Measurements from ENCODE around the gene SMARCA2.

Gene SMARCA2

DNA sequence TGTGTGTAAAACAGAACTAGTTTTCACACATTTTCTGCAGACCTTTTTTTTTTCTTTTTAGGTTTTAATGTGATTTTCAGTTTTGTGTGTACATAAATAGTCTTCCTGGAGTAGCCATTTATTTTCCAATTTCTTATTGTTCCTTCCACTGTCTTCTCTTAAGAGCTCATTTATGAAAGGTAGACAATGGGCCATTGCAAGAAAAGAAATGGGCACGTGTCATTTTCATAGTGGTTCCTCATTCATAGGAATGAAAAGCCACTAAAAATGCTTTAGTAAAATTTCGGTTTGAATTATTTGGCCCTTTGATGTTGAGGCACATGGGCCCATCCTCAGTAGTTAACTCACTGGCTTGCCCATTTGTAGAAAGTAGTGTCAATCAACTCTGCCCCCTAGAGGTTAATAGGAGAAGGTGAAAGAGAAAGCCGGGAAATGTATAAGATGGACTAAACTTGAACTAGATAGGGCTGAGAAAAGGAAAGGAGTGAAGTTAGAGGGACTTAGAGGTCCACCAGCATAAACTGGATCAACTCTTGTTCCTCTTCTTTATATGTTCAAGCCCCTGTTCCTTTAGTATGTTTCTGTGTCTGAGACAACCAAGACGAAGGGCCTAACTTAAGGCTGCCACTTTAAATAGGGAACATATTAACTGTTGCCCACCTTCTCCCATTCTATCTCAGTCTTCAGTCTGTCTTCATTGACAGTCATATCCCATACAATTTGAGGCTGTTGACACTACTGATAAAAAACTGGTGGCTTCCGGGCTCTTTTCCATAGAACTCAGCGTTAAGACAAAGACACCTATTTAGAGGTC, 72.6 kb downstream of the SMARCA2 start:
- DNase-seq (ENCODE audit: low read depth in 2 of 2) = no peak

DNA sequence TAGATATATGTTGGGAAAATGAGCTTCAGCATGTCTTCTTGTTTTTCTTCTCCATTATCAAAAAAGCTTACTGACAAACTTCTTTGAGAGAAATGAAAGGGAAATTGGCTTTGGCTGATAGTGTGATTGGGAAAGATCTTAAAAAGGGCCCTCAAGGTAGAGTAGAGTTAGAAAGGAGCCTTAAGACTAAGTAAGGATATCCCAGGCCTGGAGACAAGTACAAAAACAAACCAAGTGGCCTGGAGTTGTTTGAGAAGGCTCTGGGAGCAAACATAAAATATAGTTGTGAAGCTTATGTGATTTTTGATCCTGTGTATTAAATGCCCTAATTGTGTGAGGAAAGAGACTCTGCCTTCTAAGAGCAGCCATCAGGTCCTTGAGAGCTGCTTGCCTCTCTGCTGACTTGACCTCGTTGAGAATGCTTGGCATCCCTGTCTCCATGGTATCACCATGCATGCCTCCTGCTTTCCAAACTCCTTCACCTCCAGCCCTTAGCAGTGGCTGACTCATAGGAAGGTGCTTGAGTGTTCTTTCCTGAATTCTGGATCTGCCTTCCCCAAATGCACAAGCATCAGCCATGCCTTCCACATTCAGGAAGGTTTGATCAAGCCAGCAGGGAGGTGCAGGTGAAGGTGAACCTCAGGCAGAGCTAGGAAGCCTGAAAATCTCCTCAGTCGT, 78.9 kb downstream of the SMARCA2 start:
- no peak for DNase-seq (ENCODE audit: low read depth in 2 of 2)

DNA sequence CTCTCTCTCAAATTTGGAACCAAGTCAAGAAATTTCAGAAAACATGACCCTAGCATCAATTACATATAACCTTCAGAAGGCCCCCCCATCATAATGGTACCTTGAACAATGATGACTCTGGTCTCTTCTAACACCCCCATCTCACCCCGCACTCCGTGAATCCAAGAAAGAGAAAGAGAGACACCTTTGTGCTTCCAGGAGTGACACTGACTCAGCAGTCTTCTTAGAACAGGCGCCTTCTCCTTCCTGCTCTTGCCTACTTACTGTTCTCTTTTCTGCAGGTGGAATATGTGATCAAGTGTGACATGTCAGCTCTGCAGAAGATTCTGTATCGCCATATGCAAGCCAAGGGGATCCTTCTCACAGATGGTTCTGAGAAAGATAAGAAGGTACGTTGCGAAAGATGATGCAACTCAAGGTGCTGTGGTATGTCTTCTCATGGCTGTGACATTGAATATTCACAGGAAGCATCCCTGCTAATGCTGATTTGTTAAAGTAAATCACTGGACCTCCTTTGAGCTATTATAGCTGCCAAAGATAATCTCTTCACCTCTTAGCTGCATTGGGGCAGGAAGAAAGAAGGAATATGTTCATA, 81.3 kb downstream of the SMARCA2 start:
- DNase-seq (ENCODE audit: low read depth in 2 of 2) = no peak

DNA sequence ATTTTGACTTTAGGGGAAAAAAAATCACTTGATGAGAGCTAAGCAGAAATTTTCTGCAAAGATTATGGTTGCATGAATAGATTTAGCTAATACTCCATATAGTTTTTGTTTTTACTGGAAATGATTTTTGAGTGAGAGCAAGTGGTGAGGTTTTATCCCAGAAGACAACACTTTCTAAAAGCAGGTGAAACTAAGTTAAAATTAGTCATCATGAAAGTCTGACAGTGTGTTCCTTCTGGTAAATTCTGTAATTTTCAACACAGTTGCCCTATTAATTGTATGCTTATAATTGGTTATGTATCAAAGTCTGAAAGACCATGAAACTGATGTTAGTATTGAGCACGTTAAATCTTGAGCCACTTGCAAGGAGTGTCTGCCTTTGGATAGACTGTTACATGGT, 91.5 kb downstream of the SMARCA2 start:
- no peak for DNase-seq (ENCODE audit: low read depth in 2 of 2)

- DNase-seq (ENCODE audit: low read depth in 2 of 2) = no peak
Observed at GRCh38 chr9:2107906-2108451, 92.8 kb downstream of the SMARCA2 start.

GRCh38 chr9:2109069-2109650, 94.0 kb downstream of the SMARCA2 start:
- DNase-seq (ENCODE audit: low read depth in 2 of 2) = no peak

DNA sequence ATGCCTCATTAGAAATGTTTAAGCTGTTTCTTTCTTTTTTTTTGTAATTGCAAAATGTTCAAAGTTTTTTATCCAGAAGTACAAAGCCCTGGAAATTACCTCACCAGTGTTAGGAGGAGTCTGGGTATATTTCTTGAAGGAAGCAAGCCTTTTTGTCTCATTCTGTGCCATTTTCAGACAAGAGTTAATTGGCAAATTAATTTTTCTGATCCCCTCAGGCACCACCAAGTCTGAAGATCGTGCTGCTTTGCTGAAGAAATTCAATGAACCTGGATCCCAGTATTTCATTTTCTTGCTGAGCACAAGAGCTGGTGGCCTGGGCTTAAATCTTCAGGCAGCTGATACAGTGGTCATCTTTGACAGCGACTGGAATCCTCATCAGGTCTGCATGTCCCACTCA, 94.9 kb downstream of the SMARCA2 start:
- DNase-seq (ENCODE audit: low read depth in 2 of 2) = no peak

GRCh38 chr9:2116073-2116472, 100.9 kb downstream of the SMARCA2 start:
- no peak for DNase-seq (ENCODE audit: low read depth in 2 of 2)

GRCh38 chr9:2117527-2117926, 102.4 kb downstream of the SMARCA2 start:
- DNase-seq (ENCODE audit: low read depth in 2 of 2) = no peak

GRCh38 chr9:2119566-2119965, 104.4 kb downstream of the SMARCA2 start:
- no peak for DNase-seq (ENCODE audit: low read depth in 2 of 2)

- DNase-seq (ENCODE audit: low read depth in 2 of 2) = no peak
Observed at GRCh38 chr9:2120926-2121689, 106.0 kb downstream of the SMARCA2 start.

DNA sequence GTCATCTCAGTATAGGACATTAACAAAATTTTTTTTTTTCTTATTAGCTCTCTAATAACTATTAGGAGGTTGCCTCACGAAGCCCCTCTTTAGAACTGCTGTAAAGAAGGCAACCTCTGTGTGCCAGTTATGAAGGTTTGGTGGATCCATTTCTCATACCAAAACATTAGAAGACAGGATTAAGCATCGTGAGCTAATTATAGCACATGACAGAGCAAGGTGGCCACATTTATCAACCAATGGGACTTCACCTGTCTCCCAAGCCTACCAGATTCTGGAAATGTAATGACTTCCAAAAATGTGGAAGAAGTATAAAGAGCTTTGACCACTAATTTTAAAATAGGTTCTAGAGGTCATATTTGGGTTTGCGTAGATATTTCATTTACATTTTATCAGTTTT, 107.2 kb downstream of the SMARCA2 start:
- no peak for DNase-seq (ENCODE audit: low read depth in 2 of 2)

GRCh38 chr9:2125906-2126305, 110.8 kb downstream of the SMARCA2 start:
- DNase-seq (ENCODE audit: low read depth in 2 of 2) = no peak

DNA sequence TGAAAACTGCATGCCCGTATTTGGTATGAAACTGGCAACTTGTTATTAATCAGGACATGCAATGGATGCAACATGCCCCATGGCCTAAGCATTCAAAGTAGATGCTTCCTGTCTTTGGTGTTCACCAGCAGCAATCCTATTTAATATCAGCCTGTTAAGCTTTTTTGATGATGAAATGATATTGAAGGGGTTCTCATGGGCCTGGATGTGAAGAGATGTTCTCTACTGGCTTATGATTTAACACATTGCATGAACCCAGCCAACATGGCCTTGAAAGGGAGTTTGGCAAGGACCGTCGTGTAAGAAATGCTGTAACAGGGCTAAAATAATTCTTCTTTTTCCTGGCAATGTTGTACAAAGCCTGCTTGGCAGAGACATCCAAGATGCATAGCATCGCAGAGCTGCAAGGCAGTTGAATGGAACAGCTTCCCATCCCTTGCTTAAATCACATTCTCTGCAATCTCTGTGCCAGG, 111.2 kb downstream of the SMARCA2 start:
- DNase-seq (ENCODE audit: low read depth in 2 of 2) = no peak

GRCh38 chr9:2127486-2127885, 112.3 kb downstream of the SMARCA2 start:
- no peak for DNase-seq (ENCODE audit: low read depth in 2 of 2)

- no peak for DNase-seq (ENCODE audit: low read depth in 2 of 2)
Observed at GRCh38 chr9:2128141-2128540, 113.0 kb downstream of the SMARCA2 start.

GRCh38 chr9:2128618-2129017, 113.5 kb downstream of the SMARCA2 start:
- no peak for DNase-seq (ENCODE audit: low read depth in 2 of 2)

DNA sequence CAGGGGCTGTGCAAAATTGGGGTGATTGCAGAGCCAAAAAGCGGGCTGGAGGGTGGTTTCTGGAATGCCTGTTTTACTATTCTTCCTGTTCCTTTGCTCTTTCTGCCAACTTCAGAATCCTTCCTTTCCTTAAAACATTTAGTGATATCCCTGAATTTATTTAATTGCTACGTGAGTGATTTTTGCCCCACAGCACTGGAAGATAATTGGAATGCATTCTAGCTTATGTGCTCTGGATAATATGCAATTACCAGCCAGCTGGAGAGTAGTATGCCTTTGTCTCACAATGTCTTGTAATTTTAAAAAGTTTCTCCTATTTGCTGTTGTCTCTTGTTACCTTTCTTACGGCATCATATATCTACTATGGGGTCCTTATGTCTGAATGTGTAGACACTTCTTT, 115.8 kb downstream of the SMARCA2 start:
- no peak for DNase-seq (ENCODE audit: low read depth in 2 of 2)

DNA sequence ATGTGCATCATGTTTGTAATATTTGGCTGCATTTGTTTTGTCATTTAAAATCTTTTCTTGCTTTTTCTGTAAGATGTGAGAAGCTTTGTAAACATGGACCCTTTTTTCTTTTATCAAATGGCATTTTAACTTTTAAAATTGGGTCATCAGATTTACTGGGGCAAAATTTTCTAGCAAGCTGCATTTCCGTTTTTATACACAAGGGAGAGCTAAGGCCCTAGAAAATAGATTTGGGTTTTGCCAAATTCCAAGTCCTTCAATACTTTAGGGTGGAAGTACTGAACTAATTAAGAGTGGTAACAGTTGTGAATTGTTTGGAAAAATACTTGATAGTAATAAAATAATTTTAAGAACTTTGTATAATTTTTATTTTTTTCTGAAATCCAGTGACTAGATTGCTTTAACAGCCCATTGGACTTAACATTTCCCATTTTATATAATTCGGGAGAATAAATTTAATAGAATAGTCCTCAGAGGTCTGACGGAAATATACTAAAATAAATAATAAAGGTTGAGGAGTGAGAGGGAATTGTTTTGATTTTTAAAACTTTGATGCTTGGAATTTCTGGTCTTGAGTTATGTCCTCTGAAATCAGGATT, 117.4 kb downstream of the SMARCA2 start:
- DNase-seq (ENCODE audit: low read depth in 2 of 2) = no peak

- no peak for DNase-seq (ENCODE audit: low read depth in 2 of 2)
Observed at GRCh38 chr9:2134391-2134790, 119.2 kb downstream of the SMARCA2 start.

DNA sequence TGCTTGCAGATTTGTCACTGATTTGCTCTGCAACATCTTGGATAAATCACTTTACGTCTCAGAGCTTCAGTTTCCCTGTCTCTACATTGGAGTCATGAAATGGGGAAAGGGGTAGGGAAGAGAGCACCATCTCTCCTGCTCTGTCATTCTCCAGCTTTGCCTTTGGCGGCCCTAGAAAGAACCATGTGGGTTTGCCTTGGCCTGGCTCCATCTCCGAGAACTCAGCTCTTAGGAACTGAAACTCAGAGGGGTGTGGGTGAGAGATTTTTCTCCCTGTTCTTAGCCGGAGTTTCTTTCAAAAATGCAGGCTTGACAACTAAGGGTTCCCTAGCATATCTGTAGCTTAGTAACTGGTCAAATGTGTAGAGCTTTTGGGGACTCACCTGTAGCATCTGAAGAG, 123.5 kb downstream of the SMARCA2 start:
- no peak for DNase-seq (ENCODE audit: low read depth in 2 of 2)

All from stimulated activated CD4-positive, alpha-beta T cell treated with anti-CD3 and anti-CD28 coated beads, Interleukin-4, amount 100 ng/mL, for 48 hours (primary cell).